ENCODE results near the gene TMED10.

DNA sequence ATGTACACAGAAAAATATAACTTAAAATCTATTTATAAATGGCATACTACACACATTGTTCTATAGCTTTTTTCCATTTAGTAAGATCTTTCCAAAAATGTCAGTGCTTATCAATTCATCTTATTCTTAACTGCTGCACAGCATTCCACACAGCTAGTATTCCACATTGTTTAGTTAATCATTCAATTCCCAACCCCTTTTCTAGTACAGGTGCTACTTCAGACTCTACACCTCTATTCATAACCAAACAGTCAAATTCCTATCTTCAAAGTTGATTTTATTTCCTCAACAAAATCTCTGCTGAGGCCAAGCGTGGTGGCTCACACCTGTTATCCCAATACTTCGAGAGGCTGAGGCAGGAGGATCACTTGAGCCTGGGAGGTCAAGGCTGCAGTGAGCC lies 37.2 kb downstream of the TMED10 start:
- no peak for TF ChIP-seq POLR2AphosphoS5 (IDR thresholded peaks at IDR 0.05; ENCODE audit: low read depth, low read length)
- TF ChIP-seq, protein P1, sequence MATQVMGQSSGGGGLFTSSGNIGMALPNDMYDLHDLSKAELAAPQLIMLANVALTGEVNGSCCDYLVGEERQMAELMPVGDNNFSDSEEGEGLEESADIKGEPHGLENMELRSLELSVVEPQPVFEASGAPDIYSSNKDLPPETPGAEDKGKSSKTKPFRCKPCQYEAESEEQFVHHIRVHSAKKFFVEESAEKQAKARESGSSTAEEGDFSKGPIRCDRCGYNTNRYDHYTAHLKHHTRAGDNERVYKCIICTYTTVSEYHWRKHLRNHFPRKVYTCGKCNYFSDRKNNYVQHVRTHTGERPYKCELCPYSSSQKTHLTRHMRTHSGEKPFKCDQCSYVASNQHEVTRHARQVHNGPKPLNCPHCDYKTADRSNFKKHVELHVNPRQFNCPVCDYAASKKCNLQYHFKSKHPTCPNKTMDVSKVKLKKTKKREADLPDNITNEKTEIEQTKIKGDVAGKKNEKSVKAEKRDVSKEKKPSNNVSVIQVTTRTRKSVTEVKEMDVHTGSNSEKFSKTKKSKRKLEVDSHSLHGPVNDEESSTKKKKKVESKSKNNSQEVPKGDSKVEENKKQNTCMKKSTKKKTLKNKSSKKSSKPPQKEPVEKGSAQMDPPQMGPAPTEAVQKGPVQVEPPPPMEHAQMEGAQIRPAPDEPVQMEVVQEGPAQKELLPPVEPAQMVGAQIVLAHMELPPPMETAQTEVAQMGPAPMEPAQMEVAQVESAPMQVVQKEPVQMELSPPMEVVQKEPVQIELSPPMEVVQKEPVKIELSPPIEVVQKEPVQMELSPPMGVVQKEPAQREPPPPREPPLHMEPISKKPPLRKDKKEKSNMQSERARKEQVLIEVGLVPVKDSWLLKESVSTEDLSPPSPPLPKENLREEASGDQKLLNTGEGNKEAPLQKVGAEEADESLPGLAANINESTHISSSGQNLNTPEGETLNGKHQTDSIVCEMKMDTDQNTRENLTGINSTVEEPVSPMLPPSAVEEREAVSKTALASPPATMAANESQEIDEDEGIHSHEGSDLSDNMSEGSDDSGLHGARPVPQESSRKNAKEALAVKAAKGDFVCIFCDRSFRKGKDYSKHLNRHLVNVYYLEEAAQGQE (IDR thresholded peaks at IDR 0.05; ENCODE audit: insufficient read depth in 1 of 2, low read depth in 2 of 2, low read length in 2 of 2): no peak
- TF ChIP-seq TAF1 (IDR thresholded peaks at IDR 0.05; ENCODE audit: borderline replicate concordance, insufficient read depth, low read length): no peak
- no peak for TF ChIP-seq SIN3A (IDR thresholded peaks at IDR 0.05; ENCODE audit: borderline replicate concordance, insufficient read depth, low read length)
- no peak for TF ChIP-seq FOXP2 (optimal IDR thresholded peaks at IDR 0.05; ENCODE audit: borderline replicate concordance, extremely low read depth, extremely low read length, insufficient read depth)
